GM18861 (cell line): ENCODE data around the gene FDXR.
"Not testable (repeated sequence)": the region's sequence is repeated elsewhere in the genome, so short reads cannot be mapped to it uniquely, and the experiment has no call there.

Experiments used
- ATAC-seq: cut with Tn5 transposase; IDR thresholded peaks from one replicate; pipeline ENCODE4 v1.9.1; 2021; ENCODE audit not compliant: unreplicated experiment

FDXR gene

DNA sequence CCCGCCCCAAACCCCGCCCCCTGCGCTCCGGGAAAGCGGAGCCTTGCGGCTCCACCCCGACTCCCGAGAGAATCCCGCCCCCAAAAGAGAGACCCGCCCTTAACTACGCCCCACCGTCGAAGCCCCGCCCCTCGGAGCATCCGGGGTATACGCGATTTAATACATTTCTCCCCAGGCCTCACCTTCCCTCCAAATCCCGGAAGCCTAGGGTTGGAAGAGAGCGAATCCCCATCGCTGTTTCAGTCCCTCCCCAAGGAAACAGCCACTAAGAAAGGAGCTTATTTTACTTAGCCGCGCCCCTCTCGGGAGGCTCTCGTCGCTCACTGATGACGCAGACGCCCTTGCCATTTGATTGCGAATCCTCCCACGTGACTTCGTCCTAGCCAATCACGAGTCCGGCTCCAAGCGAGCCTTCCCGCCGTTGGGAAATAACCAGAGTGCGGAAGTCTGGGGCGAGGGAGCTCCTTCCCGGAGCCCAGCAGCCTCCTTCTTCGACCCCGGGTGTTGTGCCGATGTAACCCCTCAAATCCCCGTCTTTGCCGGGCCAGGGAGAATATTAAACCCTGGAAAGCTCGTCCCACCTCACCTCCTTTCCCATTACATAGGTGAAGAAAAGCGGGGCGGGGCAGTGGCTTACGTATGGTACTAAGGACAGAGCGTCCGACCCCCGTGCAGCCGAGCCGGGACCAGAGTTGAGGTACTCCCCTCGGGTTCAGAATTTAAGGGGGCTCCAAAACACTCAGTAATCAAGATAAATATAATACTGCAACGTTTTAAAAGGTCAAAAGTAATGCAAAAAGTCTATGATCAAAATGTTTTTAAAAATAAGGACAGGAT is 461 bp upstream of the FDXR start:
- peak; percentile 87 for ATAC-seq

DNA sequence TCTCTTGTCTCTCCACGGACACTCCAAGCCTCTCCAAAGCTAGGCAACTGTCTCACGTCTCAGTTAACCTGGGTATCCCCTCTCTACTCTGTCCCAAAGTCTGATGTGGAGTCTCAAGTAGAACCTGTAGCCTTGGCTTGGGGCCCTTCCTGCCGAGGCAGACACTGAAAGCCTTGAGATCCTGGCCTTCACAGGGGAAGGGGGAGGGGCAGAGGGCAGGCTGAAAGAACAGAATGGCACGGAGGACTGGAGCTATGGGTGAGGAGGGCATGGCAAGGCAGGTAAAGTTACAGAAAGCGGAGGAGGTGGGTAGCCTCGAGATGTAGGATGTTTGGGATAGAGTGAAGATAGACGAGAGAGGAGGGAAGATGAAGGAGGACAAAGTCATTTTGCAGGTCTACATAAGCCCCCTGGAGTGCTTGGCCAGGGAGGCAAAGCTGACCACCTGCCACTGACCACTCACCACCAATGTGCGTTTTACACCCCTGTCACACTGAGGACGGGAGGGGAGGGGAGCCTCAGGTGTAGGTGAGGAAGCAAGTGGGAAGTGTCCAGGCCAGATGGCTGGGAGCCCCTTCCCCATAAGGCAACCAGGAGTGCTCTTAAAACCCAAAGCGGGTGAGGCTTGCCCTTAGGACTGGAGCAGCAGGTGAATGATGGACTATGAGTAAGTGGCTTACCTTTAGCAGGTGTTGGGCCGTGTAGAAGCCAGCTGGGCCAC is 1.3 kb downstream of the FDXR start:
- no peak for ATAC-seq

DNA sequence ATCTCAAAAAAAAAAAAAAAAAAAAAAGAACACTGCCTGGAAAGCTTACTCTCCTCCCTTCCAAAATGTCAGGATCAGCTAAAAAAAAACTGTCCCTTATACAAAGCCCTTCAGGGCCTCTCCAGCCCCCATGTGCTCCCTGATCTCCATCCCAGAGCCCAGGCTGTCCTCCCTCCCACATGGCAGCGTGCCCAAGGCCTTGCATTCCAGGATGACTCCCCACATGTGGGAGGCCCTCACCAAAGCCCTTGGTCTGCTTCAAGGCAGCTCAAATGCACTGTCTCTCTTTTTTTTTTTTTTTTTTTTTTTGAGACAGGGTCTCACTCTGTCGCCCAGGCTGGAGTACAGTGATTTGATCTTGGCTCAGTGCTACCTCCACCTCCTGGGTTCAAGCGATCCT is 2.3 kb downstream of the FDXR start:
- no peak for ATAC-seq

DNA sequence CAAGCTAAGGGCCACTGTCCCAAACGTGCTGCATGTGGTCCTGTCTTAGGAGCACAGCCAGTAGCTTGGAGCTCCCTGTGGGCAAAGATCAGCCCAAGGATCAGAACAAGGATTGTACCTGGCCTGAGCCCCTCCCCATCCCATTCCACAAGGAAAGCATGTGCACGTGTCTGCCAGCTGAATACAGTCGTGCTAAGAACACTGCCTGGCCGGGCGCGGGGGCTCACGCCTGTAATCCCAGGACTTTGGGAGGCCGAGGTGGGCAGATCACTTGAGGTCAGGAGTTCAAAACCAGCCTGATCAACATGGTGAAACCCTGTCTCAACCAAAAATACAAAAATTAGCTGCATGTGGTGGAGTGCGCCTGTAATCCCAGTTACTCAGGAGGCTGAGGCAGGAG is 2.8 kb downstream of the FDXR start:
- ATAC-seq: not testable (repeated sequence)

DNA sequence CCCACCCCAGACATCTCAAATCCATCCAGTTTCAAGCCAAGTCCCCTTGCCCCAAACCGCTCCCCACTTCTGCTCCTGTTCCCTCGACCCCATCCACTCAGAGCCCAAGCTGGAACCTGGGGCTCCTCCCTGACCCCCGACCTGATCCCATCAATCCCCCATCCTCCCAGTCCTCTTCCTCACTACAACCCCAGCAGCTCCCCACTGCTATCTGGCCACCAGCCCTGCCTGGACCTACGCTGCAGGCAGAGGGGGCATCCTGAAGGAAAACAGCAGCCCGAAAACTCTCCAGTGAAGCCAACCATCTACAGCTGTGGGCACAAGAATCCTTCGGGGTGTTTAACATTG is 3.9 kb downstream of the FDXR start:
- no peak for ATAC-seq

DNA sequence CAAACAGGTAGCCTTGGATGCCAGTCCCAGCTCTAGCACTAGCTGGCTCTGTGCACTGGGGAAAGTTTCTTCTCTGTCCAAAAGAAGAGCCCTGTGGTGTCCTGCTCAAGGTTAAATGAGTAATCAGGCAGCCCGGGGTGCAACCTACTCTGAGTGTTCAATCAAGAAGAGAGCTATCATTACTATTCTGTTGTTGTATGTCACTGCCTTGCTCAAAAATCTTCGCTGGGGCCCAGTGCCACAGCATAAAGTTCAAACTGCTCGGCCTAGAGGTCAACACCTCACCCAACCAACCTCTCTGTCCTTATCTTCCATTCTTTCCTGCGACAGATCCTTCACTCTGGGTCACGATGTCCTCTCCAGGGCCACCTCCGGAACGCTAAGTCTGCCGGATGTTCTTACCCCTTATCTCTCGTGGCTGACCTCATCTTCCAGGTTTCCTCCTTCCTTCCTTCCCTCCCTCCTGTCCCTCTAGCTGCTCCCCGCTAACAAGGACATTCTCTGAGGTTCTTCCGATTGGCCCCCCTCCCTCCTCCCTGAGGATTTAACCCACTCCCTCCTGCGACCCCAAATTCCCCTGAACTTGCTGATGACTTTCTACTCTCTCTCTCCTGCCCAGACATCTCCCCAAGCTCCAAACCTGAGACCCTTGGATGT is 4.4 kb downstream of the FDXR start:
- ATAC-seq: no peak

DNA sequence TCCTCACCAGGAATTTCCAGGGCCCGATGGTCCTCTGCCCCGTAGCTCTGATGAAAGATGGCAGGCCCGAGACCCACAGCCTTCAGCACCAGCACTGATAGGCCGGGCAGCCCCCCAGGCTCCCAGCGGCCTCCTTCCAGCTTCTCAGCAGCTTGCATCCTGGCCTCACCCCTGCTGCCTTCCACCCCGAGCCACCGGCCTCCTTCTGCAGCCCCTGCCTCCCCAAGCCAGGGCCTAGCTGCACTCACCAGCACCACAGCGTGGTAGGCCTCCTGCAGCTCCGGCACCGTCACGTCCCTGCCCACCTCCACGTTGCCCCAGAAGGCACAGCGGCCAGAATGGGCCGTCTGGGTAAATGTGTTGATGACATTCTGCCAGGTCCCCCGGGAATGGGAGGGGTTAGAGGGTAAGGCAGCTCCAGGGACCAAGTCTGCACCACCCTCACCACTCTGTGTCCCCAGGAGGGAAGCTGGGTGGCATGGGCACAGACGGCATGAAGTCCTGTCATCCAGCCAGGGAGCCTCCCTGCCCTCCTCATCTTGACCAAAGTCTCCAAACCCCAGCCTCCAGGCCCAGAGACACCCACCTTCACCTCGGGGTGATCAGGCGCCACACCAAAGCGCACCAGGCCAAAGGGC is 6.5 kb downstream of the FDXR start:
- no peak for ATAC-seq

DNA sequence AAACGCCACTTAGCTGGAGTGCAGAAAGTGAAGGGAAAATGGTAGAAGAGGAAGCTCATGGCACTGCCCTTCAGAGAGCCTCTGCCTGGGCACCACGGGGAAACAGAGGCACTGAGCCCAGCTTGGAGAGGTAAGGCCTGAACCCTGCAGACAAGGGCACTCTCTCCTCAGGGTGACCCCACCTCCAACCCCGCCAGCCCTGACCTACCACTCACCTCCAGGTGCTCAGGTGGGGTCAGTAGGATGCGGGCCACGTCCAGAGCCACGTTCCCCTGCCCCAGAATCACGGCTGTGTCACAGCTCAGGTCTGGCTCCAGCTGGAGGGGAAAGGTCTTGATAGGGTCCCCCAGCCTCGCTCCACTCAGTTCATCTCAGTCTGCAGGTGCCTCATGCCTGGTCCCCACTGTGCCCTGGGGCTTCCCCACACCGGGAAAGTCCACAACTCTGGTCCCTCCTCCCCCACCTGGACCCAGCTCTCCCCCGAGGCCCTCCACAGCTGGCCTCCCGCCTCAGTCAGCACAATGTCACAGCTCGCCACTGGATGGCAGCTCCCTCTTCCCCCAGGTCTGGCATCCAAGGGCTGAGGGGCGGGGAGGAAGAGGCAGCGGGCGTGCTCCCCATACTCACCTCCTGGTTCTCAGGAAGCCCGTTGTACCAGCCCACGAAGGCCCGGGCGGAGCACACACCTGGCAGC is 7.1 kb downstream of the FDXR start:
- ATAC-seq: no peak

DNA sequence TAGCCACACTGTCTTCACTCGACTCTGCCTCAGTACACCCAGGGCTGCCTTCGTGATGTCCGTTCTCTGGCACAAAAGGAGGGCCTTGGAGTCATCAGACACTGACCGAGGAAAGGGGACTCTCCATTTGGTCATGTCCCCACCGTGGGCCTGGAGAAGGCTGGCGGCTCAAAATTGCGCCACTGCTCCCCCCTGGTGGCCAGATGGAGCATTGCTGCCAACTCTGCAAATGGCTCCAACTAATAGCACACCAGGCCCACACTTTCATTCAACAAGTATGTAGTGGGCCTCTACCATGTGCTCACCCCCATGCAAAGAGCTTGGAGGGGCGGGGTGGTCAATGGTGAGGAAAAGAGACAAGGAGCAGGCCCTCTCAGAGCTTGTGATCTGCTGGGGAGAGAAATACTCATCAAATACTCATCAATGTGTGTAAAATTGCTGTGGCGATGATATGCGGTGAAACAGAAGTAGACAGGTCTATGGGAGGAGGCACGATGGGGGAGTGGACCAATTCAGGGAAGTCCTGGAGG is 7.9 kb downstream of the FDXR start:
- ATAC-seq: no peak

DNA sequence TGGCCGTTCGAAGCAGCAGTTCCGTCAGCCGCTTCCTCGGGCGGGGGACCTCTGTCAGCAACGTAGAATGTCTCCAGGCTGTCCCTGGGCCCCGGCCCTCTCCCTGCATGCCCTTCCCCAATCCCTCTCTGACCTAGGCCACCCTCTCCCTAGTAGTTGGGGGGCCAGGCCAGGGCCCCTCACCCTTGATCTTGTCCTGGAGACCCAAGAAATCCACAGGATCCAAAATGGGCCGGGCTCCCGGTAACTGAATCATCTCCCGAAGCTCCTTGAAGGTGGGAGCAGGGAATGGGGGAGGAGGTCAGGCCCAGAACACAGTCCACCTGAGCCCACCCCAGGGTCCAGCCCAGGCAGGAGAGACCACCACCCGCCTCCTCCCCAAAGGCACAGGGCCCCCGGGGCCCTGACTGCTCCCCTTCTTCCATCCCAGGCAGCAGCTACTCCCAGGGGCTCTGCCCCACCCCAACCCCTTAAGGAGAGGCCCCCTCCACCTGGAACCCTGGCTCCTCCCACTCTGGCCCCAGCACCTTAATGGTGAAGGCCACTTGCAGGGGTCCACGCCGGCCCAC is 8.4 kb downstream of the FDXR start:
- ATAC-seq: no peak

DNA sequence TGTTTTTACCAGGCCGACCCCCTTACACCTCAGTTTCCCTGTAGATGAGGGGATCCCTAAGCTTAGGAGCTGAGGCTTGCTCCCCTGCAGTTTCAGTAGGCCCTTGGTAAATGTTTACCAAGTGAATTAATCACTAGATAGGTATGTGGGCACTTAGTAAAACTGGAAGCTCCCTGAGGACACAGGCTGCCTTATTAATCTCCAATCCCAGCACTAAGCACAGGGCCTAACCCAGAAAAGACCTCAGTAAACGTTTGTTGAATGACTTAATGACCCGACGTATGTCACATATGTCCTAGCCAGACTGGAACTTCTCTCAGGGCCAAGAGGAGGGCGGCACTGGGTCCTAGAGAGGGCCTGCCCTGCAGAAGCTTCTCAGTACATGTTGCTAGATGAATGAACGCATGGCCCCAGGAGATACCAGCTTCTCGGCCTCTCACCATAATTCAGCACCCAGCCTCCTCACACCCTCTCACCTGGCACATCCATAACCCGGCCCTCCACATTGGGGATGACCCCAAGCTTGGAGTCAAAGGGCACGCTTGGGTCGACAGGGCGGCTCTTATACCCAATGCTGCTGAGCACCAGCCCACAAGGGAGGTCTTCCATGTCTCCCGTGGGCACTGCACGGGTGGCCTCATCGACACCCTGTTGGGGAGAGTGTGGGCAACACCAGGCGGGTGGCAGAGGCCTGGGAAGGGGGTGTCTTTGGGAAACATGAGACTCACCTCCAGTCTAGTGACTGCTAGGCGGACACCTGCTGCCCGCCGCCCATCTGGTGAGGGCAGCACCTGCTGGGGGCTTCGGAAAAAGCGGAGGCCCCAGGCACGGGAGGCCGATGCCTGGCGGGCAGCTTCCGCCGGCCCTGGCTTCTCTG is 9.1 kb downstream of the FDXR start:
- no peak for ATAC-seq

DNA sequence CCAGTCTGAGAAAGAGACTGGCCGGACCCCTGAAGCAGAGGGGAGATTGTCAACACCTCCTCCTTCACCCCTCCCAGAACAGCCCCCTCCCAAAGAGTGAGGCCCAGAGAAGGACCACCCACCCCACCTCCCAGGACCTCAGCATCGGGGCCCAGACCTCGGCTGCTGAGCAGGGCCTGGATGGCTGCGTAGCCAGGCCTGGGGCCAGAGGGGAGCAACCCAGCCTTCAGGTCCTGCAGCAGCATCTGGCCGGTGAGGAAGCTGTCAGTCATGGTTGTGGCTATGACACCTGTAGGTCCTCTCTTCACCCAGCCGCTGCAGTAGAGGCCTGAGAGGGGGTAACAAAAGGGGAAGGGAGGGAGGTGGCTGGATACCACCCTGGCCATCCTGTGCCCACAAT is 9.9 kb downstream of the FDXR start:
- ATAC-seq: no peak

DNA sequence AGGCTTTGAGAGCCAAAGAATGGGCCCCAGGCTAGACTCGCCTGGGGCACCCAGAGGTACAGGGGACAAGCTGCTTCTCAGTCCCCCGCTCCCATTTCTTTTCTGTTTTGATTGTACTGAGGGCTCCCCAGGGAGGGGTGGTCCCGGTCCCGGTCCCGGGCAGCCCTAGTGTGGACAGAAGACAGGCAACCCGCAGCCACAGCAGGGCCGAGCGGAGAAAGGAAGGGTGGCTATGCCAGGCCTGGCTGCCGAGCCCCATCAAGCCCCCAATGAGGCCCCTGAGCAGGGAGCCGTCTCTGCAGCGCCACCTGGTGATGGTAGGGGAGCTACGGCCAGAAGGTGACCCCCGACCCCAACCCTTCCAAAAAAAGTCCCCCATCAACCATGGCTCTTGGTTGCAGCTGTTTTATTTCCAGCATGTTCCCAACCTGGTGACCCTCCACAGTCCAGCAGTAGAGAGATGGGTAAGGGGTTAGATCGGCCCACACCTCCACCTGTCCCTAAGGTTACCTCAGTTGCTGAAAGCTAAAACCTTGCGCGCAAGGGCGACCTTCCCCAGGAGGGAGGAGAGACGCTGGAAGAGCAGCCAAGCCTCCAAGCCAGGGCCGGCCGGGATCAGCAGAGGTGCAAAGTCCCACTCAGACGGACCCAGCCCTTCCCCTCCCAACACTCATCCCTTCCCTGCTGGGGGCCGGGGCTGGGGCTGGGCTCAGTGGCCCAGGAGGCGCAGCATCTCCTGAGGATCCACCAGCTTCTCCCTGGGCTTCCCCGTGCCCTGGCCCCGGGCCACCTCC is 10.5 kb downstream of the FDXR start:
- ATAC-seq: no peak

DNA sequence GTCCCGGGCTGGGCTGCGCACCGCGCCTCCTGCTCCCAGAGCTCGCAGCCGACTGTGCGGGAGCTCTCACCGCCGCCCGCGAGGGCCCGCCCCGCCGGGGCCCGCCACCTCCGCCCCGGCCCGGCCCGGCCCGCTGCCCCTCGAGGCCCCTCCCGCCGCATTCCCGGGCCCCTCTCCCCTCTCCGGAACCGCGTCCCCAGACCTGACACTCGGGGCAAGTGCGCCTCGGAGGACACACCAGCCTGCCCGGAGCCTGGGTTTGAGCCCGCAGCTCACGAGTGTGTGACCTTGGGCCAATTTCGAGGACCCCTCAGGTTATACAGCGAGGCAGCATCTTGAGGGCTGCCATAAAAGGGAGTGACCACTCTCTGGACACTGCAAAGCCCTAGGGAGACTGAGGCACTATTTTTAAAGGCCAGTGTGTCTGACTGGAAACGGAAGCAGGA is 11.1 kb downstream of the FDXR start:
- no peak for ATAC-seq

DNA sequence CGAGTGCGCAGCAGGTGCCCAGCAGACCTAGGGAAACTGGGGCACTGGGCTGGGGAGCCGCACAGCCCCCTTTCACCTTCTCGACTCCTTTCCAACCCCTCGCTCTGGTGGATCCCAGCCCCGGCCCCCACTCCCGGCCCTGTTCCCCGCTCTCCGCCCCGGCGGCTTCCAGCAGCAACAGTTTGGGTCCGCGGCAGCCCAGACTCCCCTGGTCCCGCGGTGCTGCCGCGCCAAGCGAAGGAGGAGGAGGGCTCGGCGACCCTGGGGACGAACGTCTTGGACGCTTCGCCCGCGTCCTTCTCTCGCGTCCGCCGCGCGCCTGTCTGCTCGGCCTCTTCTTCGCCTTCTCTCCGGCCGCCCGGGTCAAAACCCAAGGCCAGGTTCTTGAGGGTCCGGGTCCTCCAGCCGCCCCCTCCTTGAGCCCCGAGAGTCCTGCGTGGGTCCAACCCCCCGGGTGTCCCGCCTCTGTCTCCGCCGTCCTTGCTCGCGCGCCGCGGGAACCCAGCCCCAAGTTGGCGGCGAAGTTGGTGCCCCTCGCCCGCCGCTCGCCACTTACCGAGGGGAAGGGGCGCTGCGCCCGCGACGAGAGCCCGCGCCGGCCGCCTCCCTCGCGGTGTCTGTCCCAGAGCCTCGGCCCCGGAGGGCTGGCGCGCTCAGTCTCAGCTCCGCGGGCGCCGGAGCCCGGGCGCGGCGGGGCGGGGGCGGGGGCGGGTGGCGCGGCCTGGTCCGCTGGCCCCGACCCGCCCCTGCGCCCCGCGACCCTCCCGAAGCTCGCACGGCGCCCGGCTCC is 11.7 kb downstream of the FDXR start:
- no peak for ATAC-seq

DNA sequence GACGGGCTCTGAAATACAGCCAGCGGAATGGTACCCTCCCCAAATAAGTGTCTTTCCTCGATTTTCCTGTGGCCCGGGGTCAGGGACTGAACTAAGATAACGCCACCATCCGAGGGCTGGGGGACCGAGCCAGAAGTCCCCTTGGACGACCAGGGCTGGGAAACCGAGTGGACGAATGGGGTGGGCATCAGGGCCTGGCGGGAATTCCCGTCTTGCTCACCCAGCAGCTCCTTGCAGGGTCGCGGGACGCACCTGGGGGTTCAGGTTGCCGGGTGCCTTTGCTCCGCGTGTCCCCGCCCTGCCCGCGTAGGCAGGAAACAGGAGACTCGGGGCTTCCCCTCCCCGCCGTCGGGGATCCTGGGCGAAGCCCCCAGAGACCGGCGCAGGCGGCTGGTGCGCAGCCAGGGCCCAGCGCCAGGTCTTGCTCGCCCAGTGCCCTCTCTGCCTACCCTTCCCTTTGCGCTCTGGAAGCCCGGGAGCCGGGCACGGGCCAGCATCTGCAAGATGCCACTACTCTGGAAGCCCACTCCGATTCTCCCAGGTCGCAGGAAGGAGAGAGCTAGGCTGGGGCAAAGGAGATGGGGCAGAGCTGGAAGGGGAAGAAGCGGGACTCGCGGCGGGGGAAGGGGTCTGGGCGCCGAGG is 12.4 kb downstream of the FDXR start:
- no peak for ATAC-seq

DNA sequence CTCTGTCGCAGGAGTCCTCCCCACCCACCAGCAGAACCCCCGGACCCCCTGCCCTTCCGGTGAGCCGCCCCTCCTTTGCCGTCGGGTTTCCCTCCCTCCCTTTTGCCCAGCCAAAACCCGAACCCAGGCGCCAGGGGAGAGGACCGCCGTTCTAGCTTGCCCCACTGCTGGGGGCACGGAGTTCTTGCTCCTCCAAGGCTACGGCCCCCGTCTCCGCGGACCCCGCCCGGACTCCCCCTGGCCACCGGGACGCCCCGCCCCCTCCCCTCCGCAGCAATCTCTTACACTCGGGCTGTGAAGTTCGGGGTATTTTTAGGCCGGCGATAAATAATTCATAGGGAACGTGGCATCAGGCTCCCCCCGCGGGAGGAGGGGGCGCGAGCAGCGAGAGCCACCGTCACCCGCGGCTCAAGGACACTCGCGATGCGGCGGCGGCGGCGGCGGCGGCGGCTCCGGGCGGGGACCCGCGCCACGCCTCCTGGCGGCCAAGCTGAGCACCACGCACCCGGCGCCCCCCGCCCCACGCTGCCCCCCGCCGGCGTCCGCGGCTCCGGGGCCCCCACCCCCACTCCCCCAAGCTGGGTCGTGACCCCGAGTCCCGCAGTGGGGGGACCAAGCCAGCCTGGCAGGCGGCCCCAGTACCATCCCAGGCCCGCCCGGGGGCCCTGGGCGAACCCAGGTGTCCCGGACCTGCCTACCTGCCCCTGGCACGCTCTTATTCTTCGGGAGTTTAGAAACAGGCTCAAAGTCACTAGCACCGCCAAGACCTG is 13.2 kb downstream of the FDXR start, which contains the start of gene GRIN2C:
GRIN2C (minus strand) TSS at position 427 of the 770 bp plus-strand sequence. CDS start 4,793 bp downstream, outside the sequence.
- ATAC-seq: no peak
